ENCODE data around the gene WDCP.

DNA sequence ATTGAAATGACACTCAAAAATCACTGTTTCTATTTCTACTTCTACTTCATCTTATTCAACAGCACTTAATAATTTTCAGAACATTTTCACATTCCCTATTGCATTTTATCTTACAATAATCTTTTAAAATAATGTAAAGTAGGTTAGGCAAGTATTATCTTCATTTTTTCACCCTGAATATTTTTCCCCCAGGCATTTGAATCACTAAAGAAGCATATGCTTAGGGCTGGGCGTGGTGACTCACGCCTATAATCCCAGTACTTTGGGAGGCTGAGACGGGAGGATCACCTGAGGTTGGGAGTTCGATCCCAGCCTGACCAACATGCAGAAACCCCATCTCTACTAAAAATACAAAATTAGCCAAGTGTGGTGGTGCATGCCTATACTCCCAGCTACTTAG lies 6.7 kb downstream of the WDCP start:
- TF ChIP-seq, protein P1, sequence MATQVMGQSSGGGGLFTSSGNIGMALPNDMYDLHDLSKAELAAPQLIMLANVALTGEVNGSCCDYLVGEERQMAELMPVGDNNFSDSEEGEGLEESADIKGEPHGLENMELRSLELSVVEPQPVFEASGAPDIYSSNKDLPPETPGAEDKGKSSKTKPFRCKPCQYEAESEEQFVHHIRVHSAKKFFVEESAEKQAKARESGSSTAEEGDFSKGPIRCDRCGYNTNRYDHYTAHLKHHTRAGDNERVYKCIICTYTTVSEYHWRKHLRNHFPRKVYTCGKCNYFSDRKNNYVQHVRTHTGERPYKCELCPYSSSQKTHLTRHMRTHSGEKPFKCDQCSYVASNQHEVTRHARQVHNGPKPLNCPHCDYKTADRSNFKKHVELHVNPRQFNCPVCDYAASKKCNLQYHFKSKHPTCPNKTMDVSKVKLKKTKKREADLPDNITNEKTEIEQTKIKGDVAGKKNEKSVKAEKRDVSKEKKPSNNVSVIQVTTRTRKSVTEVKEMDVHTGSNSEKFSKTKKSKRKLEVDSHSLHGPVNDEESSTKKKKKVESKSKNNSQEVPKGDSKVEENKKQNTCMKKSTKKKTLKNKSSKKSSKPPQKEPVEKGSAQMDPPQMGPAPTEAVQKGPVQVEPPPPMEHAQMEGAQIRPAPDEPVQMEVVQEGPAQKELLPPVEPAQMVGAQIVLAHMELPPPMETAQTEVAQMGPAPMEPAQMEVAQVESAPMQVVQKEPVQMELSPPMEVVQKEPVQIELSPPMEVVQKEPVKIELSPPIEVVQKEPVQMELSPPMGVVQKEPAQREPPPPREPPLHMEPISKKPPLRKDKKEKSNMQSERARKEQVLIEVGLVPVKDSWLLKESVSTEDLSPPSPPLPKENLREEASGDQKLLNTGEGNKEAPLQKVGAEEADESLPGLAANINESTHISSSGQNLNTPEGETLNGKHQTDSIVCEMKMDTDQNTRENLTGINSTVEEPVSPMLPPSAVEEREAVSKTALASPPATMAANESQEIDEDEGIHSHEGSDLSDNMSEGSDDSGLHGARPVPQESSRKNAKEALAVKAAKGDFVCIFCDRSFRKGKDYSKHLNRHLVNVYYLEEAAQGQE (IDR thresholded peaks at IDR 0.05; ENCODE audit: insufficient read depth in 1 of 2, low read depth in 2 of 2, low read length in 2 of 2): no peak
- no peak for TF ChIP-seq TAF1 (IDR thresholded peaks at IDR 0.05; ENCODE audit: borderline replicate concordance, insufficient read depth, low read length)
- TF ChIP-seq FOXP2 (optimal IDR thresholded peaks at IDR 0.05; ENCODE audit: borderline replicate concordance, extremely low read depth, extremely low read length, insufficient read depth): no peak
- TF ChIP-seq POLR2AphosphoS5 (IDR thresholded peaks at IDR 0.05; ENCODE audit: low read depth, low read length): no peak
- no peak for TF ChIP-seq SIN3A (IDR thresholded peaks at IDR 0.05; ENCODE audit: borderline replicate concordance, insufficient read depth, low read length)

All from PFSK-1 (cell line).